Ovary (tissue), 3 donors: ENCODE measurements around the gene NKIRAS2.

ENCODE experiments used
- CTCF ChIP-seq, 3 donors: fragments of 450-650 bp in 2 of 3; fragments of 200-600 bp in 1 of 3; IDR thresholded peaks; one replicate each; pipeline versions ENCODE4 v1.5.1 to v1.8.0; 2016 to 2022; ENCODE audit warnings: antibody characterized with exemption in 3 of 3, mild to moderate bottlenecking in 1 of 3
- EP300 ChIP-seq: sonication (generic); formaldehyde crosslinking; IDR thresholded peaks from one replicate; pipeline ENCODE4 v1.6.1; 2017; ENCODE audit warnings: antibody characterized with exemption
- POLR2A ChIP-seq: fragments of 450-650 bp; IDR thresholded peaks from one replicate; pipeline ENCODE4 v1.6.1; 2017; ENCODE audit warnings: antibody characterized with exemption, mild to moderate bottlenecking, moderate library complexity
- donor health status: DM: no; HTN: no; CAD: no.

DNA sequence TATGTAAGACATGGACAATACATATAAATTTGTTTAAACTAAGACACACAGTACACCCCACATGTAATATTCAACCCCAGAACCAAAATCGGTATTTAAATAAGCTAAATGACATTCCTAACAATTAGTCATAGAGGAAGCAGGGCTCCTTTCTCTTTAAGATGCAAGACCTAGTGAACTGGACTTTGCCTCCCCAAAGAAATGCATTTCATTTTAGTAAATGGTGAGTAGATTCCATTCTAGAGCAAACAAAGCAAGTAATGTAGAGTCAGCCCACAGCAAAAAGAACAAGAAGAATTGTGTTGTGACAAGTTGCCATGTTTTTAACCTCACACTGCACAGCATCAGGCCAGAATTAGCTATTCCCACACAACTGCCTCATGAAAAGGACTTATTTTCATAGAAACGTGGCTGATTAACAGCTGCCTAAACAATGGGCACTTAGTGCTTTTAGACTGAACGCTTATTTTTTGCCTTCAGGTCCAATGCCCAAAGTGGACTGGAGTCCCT is 17.0 kb upstream of the NKIRAS2 start:
- no peak for TF ChIP-seq CTCF (IDR thresholded peaks at IDR 0.05)
- no peak for TF ChIP-seq POLR2A
- TF ChIP-seq EP300: no peak
